GM18867 (cell line): ENCODE results near the gene TCAF1.
"Not testable (repeated sequence)": the region's sequence is repeated elsewhere in the genome, so short reads cannot be mapped to it uniquely, and the experiment has no call there.

Experiments
- ATAC-seq: cut with Tn5 transposase; IDR thresholded peaks from one replicate; pipeline ENCODE4 v1.9.1; 2021; ENCODE audit warnings: mild to moderate bottlenecking, moderate library complexity; ENCODE audit not compliant: unreplicated experiment

The TCAF1 gene

DNA sequence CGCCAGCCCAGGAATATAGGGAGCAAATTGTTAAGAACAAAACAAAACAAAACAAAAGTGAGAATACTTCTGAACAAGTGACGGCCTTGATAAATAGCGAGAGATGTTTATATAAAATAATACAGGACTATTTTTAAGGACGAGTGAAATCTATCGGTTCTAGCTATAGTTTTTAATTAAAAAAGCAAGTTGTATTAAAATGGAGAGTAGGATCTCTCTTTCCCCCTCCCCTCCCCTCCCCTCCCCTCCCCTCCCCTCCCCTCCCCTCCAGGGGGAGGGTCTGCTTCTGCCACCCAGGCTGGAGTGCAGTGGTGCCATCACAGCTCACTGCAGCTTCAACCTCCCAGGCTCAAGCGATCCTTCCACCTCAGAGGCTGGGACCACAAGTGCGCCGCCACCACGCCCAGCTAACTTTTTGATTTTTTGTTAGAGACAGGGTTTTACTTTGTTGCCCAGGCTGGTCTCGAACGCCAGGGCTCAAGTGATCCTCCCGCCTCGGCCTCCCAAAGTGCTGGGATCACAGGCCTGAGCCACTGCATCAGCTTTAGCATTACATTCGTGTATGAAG is 440 bp upstream of the TCAF1 start:
- ATAC-seq, result no peak

DNA sequence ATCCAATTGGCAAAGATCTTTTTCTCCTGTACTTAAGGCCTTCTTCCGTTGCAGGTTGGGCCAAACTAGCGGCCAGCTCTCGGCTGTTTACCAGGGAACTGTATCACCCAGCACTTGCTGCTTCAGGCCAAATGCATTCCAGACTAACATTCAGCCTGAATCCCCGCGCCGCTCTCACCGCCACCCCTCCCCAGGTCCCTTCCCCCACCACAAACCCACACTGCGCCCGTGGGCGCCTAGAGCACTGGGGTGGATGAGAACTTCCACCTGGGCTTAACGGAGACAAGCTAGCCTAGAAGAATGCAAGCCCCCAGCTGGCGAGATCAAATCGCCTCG is 676 bp downstream of the TCAF1 start:
- no peak for ATAC-seq

DNA sequence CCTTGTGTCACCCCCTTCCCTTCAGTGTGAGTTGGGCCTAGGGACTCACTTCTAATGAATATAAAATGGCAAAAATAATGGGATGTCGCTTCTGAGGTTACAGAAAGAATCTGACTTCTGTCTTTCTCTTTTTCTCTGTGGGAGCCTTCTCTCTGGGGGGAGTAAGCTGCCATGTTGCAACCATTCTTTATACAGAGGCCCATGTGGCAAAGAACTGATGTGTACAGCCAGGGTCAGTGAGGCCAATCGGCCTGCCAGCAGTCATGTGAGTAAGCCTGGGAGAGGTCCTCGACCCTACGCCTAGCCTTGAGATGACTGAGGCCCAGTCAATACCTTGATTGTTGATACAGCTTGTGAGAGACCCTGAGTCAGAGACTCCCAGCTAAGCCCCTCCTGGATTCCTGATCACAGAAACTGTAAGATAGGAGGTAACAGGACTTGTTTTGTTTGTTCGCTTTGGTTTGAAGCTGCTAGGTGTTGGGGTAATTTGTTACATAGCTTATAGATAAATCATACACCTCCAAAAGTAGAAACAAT is 1.7 kb downstream of the TCAF1 start:
- no peak for ATAC-seq

DNA sequence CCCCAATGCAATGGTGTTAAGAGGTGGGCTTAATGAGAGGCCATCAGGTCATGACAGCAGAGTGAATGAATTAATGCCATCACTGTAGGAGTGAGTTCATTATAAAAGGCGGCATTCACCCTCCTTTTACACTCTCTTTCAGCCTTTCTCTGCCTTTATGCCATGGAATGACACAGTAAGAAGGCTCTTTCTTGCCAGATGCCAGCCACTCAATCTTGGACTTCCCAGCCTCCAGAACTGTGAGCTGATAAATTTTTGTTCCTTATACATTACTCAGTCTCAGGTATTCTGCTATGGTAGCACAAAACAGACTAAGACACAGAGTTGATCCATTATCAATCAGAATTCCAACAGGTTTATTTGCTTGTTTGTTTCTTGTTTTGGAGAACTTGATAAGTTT is 3.2 kb downstream of the TCAF1 start:
- no peak for ATAC-seq

DNA sequence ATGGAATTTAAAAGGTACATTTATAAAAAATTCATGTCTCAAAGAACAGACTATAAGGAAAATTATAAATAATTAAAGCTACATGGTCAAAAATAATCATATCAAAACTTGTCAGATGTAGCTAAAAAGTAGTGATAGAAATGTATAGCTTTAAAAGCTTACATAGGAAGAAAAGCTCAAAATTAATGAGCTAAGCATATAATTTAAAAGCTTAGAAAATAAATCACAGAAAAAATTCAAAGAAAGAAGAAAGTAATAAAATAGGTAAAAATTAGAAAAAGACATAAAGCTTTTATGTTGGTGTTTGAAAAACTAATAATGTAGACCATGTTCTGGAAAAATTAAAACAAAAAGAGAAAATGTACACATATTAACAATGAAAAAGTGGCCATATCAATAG is 5.3 kb downstream of the TCAF1 start:
- no peak for ATAC-seq

DNA sequence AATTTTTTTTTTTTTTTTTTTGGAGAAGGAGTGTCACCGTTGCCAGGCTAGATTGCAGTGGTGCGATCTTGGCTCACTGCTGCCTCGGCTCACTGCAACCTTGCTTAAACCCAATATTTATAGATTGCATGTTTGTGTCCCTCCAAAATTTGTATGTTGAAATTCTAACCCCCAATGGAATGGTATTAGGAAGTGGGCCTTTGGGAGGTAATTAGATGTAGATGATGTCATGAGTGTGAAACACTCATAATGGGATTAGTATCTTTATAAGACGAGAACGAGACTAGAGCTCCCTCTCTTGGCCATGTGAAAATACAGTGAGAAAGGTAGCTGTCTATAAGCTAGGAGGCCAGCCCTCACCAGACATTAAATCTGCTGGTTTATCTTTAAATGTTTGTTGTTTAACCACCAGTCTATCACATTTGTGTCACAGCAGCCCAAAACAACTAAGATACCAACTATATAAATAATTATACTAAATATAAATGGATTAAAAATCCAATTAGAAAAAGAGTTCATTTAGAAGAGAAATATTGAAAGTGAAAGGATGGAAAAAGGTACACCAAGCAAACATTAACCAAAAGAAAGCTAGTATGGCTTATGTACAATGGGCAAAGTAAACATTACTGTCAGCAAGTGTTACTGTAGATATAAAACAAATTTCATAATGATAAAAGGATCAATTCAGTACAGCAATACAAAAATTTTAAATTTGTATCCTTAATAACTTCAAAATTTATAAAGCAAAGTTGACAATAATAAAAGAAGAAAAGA is 9.3 kb downstream of the TCAF1 start:
- ATAC-seq, result peak; percentile 99

DNA sequence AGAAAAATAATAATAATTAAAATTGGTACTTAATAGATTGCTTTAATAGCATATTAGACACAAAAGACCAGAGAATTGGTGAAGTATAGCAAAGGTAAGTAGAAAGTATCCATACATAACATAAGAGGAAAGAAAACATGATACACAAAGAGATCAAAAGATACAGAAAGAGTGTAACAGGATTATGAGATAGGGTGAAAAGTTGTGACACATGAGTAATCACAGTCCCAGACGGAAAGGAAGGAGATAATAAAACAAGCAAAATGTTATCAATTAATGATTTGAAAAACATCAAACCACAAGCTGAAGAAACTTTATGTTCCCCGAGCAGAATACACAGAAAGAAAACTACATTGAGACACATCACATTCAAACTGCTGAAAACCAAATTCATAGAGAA is 10.5 kb downstream of the TCAF1 start:
- no peak for ATAC-seq

DNA sequence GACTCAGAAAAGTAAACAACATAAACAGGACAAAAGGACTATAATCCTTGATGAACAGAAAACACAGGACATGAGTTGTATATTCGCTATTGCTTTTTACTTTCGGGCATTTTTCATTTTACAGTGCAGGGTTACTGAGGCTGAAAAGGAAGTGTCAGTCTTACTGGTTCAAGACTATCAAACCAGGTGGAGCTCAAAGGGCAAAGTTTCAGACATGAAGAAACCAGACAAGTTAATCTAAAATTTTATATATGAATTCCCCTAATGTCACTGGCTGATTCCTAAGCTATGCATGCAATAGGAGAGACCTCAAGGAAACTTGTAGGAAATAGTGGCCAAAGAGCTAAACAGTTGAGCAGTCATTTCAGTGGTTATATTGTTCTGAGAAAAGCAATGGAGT is 11.4 kb downstream of the TCAF1 start:
- no peak for ATAC-seq

DNA sequence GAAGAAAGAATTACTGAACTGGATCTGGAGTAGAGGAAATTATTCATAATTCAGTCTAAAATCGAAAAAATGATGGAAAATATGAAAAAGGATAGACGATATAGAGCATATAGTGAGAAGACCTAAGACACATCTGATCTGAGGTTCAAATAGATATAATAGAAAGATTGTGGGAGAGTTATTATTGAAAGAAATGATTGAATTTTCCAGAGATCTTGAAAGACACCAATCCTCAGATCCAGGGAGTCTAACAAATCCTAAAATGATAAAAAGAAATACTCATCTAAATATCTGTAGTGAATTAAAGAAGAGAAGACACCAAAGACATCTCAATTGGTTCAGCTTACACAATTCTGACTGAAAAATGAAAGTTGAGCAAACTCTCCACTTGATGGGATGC is 12.9 kb downstream of the TCAF1 start:
- ATAC-seq, result no peak

DNA sequence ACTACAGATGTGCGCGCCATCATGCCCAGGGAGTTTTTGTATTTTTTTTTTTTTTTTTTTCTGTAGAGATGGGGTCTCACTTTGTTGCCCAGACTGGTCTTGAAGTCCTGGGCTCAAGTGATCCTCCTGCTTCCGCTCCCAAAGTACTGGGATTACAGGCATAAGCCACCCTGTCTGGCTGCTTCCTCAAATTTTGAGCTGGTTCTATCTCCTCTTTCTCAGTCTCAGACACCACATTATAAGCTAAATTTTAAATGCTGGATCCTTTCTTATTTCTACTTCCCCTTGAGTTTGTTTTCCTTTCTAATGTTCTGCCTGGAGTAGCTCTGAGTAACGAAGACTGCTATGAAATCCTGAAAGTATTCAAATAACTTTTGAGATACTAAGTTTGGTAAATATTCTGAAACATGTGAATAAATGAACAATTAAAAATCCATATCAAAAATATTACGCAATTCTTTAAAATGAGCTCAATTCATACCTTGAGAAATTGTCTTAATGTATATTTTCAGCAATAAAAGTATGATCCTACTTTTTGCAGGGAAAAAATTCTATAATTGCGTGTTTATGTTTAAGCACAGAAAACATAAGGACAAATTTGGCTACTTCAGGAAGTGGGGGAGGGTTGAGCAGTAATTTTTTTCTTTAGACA is 15.0 kb downstream of the TCAF1 start:
- no peak for ATAC-seq

DNA sequence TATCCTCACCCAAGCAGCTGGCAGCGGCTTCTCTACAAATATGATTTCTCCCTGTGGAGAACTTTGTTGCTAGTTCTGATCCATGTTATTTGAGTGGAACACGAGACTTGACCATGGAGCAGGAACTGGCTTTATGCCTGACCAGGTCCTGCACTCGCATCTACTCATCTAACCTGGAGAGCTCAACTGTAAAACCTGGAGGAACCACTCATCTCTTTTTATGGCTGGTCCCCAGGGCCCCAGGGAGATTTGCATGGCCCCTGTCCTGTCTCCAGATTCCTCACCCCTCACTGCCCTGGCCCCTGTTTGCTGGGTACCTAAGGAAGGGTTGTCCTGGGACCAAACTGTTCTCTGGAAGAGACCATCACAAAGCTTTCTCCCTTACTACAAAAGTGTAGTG is 16.0 kb downstream of the TCAF1 start:
- no peak for ATAC-seq

DNA sequence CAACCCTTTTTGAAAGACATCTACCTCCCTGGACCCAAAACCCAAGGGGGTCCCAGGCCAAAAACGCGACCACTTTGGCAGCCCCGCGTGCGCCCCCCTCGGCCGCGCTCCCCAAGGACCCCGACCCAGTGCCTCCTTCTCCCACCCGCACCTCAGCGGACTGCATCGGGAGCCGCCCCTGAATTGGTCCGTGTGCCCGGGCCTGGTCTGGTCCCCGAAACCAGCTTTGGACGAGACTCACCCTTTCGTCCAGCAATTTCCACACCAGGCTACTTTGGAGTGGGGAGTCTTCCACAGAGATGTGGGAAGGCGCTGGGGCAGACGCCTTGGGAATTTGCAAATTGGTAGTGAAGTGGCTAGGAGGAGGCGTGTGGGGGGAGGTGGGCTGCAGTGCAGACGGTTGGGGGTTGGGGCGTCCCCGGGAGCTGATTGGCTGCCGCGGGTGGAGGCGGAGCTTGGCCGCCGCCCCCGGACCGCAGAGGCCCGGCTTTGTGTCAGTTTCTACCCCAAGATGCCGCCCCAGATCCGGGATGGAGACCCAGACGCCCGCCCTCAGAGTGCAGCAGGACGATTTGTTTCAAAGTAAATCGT is 16.9 kb downstream of the TCAF1 start:
- ATAC-seq, result peak; percentile 49

DNA sequence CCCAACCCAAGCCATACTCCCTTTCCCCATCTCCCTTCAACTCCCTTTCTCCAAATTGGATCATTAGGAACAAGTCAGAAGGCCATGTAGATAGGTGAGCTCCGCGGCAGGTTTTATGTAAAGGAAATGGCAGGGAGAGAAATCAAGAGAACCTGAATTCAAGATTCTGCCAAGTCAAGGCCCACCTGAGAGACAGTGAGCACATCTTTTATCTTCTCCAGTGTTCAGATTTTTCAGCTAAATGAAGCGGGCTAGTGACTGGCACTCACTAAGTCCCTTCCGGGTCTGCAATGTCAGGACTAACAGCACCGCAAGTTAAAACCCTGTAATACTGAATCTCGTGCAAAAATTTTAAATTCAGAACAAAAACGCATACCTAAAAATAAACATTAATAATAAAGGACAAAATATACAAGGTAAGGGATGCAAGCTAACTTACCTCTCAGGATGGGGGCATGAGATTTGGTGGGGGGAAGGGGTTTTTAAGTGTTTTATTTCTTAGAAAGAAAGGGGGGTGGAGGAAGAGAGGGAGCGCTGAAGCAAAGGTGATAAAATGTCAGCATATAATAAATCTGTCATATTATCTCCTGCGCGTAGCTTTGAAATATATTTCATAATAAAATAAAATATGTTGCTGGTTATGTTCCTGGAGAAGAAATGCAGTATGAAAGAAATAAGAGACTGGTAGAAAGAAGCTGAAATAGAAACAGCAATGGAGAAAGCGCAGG is 17.6 kb downstream of the TCAF1 start:
- ATAC-seq, result no peak

DNA sequence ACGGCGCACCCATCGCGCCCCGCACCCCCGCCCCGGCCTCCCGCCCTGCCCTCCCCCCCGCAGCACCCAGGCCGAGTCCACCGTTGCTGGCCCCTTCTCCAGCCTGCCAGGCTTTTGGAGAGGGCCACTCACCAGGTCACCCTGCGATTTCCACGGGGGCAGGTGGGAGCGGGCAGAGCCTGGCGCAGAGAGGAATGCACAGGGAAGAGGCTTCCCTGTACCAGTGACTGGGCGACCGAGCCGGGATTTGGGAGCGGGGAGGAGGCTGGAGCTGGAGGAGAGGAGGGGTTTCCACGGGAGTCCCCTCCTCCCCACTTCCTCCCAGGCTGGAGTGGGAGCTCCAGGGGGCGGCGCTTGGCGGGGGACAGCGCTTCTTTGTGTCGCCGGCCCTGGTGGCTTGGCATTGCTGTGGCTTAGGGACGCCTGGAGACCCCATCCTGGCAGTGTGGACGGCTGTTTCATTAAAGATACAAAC is 19.3 kb downstream of the TCAF1 start:
- ATAC-seq, result no peak

DNA sequence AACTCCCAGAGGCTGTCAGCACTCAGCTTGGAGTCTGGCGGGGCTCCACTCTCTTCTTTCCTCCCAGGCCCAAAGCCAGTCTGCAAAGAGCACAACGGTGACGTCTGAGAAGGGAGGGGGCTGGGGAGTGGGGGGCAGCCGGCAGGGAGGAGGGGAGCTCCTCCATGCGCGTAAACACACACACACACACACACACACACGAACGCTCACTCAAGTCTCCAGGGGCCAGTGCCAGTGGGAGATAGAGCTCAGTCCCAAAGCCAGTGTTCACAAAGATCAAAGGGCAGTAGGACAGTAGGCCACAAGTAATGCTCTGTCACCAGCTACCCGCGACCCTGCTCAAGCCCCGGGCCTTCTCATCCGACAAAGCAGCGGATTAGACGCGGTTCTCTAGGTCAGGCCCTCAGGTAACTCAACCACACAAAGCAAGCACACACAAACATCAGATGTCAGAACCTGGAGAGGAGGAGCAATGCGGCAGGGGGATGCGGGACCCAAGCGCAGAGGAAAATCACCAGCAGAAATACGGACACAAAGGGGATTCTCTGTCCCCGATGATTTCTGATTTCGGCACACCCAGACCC is 19.9 kb downstream of the TCAF1 start:
- no peak for ATAC-seq

DNA sequence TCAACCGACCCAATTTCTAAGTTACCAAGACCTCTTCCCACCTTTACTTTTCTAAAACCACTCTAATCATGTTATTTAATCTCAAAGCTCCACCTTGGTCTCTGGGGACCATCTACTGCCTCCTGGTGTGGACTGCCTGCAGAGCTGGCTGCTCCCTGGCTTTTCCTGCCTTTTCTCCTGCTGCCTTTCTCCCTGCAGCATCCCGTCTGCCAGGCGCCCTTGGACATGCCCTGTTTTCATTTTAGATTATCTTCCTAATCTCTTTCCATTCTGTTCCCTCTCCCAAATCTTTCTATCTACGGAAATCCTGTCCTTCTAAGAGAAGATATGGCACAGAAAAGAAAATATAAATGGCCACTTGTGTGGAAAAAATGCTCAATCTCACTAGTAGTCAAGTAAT is 23.1 kb downstream of the TCAF1 start:
- no peak for ATAC-seq

DNA sequence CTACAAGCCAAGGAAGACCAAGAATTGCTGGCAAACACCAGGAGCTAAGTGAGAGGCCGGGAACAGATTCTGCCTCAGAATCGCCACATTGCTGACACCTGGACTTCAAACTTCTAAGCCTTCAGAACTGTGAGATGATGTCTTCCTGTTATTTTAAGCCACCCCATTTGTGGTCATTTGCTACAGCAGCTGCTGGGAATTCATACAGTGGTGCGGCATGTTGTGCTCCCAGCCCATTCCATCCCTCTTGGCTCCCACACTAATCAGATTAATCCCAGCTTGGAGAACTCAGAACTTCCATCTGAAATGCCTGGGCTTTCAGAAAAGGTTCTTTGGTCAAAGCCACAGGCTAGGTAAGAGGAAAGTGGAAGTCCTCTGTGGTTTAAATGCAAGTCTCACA is 24.9 kb downstream of the TCAF1 start:
- no peak for ATAC-seq

DNA sequence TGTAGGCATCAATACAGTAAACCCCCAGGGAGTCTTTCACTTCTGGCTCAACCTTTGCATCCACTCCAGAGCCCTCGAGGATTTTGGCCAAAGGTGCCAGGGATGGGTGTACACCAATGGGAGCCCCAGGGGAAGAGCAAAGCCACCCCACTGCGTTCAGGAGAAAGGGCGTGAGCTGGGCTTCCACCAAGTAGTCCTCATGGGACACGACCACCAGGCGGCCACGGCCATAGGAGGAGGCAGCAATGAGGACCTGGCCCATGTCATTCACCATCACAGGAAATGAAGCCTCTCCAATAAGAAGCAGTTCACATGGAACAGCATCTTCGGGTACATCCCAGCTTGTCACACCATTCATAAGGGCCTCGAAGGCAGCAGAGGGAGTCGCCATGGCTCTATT is 25.8 kb downstream of the TCAF1 start:
- no peak for ATAC-seq

DNA sequence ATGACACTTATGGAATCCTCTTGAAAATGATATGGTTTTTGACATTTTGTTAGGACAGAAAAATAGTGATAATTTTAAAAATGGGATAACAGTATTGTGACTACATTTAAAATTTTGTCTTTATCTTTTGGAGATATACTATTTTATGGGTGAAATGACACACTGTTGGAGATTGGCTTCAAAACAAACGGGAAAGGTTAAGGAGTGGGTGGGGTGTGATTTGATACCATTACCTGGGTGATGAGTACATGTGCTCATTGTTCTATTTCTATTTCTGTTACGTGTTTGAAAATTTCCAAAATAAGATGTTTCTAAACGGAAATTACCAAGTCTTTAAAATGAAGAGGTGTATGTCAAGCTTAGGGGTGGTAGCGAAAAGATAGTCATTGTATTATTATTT is 28.7 kb downstream of the TCAF1 start:
- not testable (repeated sequence) for ATAC-seq

DNA sequence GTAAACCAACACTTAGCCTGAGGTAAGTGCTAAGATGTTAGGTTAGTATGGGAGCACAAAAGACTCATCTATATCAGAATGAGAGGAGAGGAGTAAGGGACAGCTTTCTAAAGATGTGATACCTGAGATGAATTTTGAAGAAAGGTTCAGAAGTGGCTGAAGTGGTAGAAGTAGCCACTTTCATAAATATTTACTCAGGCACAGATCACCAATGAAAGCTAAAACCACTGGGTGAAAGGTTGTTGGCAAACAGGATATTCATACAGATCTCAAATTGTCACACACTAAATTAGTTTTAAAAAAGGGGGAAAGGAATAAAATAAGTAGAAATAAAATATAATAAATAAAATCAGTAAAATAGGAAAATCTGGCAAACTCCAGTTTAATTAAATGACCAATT is 30.4 kb downstream of the TCAF1 start:
- not testable (repeated sequence) for ATAC-seq

DNA sequence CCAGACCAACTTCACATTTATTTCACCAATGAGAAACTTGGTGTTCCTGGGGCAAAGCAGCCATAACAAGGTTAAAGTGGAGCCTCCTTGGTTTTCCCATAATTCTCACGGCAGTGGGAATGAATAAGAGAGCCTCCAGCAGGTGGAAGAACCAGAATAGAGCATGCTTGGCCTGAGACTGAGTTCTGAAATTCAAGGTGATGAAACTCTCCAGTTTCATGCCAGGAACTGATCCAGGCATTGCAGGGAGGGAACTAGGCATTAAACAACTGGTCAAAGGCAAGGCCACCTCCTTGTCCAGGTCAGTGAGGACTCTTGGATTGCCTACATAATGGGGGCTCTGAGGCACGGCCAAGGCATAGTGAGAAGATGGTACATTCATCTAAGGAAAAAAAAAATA is 44.0 kb downstream of the TCAF1 start:
- not testable (repeated sequence) for ATAC-seq
